HG03442 (cell line): ENCODE measurements around the gene PHLDB2.
A peak's percentile ranks its signal among the peaks of the same experiment; 100 is the strongest.

Source experiments
- ATAC-seq: cut with Tn5 transposase; IDR thresholded peaks from one replicate; pipeline ENCODE4 v1.9.1; 2021; ENCODE audit warnings: mild to moderate bottlenecking, moderate library complexity; ENCODE audit not compliant: unreplicated experiment

The PHLDB2 gene

DNA sequence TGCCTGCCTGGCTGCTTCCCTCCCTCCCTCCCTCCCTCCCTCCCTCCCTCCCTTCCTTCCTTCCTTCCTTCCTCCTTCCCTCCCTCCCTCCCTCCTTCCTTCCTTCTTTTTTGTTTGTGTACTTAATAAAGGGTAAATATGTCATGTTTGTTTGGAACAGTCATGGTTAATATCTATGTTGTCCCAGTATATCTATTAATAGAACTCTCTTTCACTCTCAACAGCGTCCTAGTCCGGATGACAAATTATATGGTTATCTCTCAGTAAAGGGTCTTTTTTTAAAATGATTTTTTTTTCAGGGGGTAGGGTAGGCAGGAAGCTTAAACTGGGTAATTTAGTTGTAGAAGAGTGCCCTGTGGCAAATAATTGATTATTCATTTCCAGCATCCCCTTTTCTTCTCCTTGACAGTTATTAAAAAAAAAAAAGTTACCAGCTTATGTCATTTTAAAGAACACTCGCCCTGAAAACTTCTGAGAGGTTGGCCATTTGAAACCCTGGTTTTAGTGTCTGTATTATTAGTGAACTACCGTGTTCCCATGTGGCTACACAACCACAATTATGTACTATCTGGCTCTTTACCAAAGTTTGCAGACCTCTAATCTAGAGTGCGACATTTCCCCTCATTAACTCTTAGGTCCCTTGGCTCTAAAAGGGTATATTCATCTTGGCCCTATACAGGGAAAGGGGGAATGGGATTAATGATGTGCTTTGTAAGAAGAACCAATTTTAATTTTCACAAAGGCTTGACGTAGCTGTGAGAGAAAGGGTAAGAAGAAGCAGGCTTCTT is 153.3 kb downstream of the PHLDB2 start:
- no peak for ATAC-seq

DNA sequence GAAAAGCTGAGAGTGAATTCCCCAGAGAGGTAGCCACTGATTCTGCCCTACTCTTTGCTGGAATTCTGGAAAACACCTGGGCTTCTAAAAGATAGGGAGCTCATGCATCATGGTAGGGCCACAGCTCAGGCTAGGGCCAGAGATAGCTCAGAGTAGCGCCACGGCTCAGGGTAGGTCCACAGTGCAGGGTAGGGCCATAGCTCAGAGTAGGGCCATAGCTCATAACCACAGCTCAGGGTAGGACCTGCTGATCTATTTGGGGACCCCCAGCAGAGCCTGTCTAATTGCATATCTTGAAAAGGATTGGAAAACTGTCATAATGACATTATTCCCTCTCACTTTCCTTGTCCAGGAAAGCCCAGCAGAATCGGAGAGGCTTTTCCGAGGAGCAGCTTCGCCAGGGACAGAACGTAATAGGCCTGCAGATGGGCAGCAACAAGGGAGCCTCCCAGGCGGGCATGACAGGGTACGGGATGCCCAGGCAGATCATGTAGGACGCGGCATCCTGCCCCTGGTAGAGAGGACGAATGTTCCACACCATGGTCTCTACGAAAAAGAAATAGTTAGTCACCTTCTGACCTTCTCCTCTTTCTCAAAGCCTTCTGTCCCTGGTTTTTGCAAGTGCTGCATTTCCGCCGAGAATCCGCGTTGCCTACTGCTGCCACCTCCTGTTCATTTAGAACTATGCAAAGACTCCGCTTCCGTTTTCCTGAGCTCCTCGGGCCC is 154.2 kb downstream of the PHLDB2 start:
- ATAC-seq, result peak; percentile 88

DNA sequence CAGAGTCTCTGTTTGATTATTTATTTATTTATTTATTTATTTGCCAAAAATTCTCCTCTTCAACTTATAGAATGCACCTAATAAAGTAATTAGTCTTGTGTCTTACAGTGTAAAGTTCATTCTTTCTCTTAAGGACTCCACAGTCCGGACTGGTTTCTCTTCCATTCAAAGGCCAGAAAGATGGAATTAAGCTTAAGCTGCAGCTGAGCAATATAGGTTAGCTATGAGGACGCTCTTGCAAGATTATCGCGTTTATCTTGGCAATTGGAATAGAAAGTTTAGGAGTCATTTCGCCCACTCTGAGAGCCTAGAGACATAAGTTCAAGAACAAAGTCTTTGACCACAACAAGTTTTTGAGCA is 154.7 kb downstream of the PHLDB2 start:
- ATAC-seq, result peak; percentile 17

DNA sequence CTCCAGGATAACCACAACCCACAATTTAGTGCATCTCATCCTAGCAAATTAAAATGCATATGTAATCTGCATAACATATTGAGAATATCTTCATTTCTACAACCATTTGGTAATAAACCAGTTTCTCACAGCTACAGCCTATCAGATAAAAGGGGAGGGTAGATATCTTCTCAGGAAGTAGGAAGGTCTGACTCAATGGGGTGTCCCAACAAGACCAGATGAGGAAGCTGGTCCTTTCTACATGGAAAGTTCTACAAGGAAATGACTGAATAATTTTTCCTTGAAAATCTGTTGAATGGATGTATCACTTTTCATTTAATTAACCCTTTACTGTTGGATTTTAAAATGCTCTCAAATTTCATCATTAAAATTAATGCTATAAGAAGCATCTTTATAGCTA is 158.0 kb downstream of the PHLDB2 start:
- ATAC-seq, result no peak

DNA sequence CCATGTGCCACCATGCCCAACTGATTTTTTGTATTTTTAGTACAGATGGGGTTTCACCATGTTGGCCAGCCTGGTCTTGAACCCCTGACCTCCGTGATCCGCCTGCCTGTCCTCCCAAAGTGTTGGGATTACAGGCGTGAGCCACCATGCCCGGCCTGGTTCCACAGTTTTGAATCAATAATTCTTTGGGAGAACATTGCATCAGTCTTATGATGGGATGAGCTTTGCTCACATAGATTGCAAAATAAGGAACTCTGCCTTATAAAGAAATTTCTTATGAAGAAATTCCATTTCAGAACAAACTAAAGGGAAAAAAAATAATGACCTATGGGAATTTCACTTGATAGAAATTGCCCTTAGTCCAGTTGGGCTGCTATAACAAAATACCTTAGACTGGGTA is 159.6 kb downstream of the PHLDB2 start:
- no peak for ATAC-seq

DNA sequence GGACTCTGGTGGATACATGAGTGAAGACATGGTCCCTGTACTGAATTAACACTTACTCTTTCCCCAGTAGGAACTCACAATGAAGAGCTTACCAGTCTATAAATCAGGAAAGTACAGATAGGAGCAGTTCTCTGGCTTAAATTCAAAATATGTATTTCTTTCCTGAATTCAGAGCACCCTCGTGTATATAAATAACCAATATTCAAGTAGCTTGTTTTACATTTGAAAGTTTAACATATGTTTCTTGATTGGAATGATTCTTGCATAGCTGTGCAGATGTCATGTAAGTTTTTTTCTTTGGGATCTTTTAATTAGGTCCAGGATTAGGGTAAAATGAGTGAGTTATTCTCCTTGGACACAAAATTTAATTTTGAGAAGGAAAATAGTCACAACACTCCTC is 160.7 kb downstream of the PHLDB2 start:
- no peak for ATAC-seq

DNA sequence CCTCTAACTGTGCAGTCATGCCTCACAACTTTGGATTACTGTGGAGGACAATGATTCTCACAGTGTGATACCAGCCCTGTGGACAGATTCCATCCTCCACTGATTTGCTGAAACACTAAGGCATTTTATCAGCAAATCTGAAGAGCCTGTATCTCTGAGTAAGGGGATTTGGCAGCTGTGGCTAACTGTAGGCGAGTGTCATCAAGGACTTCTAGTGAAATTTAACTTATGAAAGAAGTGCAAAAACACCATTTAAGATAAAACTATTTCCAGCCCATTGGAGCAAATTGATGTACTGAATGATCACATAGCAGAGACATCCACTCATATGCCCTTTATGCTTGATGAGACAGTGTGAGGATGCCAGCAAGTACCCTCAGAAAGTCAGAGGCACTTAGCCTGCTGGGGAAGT is 161.6 kb downstream of the PHLDB2 start:
- ATAC-seq, result no peak
